ENCODE data around the gene PLSCR1.
"Not testable (repeated sequence)": the region's sequence is repeated elsewhere in the genome, so short reads cannot be mapped to it uniquely, and the experiment has no call there.

PLSCR1 gene

DNA sequence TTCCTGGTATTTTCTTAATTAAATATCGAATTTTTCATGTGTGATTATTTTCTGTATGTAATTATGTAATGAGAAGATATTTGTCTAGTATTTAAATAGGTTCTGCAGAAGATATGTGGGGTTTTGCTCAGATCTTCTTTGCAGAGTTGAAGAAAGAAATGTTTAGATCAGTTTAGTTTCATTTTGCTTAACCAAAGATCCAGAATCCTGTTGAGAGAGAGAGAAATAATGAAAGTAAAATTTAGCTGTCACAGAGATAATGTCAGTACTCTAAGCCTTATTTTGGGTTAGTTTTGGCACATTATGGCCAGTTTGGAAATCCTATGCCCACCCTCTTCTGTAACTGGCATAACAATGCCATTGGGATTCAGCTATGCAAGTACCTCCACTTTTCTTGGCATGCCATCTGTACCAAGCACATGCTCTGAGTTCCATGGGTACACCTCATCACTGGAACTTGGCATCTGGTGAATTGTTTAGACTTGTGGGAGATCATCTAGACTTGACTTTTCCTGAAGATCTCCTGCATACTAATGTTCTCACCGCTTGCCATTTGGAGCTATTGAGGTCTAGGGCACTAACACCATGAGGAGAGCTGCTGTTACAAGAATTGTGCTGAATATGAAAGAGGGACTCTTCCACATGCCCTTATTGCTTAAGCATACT, 30.9 kb downstream of the PLSCR1 start:
- DNase-seq (ENCODE audit: low read depth) = no peak

DNA sequence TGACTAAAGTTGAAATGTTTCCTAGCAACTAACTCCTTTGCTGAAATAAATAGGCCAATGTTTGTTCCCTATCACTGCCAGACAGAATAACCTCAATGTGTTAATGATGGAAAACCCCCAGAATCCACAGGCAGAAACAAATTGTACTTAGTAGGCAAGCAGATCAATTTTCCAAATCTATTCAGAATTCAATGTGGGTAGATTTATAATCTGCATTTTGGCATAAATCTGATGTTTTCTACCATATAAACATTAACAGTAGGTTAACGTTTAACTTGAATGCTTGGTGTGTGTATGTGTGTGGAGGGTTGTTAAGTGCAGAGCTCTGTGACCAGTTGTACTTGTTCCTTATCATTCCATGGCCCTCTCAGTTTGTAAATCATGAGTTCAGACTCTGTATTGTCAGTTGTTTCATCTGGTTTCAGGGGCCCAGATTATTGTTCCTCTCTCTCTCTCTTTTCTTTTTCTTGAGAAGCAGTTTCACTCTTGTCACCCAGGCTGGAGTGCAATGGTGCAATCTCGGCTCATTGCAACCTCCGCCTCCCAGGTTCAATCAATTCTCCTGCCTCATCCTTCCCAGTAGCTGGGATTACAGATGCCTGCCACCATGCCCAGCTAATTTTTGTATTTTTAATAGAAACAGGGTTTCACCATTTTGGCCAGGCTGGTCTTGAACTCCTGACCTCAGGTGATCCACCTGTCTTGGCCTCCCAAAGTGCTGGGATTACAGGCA, 32.8 kb downstream of the PLSCR1 start:
- no peak for DNase-seq (ENCODE audit: low read depth)

DNA sequence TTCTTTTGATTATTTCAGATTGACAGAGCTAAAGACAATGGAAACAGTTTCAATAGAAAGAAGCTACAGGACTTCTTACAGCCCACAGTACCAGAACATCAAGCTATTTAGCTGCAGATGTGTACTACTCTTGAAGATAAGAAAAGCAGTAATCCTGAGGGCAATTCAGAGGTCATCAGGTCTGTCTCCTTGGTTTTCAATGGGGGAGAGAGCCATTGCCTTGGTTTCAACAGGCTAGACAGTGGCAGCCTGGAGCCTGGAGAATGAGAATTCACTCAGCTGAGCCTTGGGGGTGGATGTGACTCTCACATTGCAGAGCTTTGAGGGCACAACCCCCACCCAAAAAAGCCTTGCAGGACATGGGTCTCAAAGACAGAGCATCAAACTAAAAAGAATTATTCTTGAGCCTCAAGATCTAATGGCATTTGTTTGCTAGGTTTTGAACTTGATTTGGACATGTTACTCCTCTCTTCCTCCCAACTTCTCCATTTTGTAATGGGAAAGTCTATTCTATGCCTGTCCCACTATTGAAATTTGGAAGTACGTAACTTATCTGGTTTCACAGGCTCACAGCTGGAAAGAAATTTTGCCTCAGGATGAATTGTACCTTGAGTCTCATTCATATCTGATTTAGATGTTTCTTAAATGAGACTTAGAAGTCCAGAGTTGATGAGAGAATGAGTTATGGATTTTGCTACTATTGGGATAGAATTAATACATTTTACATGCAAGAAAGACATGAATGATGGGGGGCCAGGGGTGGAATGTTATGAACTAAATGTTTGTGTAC, 36.9 kb downstream of the PLSCR1 start:
- DNase-seq (ENCODE audit: low read depth) = no peak

DNA sequence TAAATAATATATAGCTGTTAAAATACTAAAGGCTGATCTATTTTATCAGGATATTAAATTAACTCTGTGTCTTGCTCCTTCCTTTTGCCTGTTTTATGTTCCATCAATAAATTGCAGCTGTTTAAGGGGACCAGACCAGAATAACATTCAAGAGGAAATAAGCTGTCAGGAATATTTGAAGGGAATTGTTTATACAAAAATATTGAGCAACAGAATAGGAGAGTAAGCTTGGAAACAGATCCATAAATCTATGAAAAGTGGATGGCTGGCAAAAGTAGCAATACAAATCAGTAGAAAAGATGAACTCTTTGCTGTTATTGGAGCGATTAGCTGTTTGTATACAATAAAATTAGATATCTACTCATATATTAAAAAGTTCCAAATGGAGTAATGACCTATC, 38.9 kb downstream of the PLSCR1 start:
- no peak for DNase-seq (ENCODE audit: low read depth)

DNA sequence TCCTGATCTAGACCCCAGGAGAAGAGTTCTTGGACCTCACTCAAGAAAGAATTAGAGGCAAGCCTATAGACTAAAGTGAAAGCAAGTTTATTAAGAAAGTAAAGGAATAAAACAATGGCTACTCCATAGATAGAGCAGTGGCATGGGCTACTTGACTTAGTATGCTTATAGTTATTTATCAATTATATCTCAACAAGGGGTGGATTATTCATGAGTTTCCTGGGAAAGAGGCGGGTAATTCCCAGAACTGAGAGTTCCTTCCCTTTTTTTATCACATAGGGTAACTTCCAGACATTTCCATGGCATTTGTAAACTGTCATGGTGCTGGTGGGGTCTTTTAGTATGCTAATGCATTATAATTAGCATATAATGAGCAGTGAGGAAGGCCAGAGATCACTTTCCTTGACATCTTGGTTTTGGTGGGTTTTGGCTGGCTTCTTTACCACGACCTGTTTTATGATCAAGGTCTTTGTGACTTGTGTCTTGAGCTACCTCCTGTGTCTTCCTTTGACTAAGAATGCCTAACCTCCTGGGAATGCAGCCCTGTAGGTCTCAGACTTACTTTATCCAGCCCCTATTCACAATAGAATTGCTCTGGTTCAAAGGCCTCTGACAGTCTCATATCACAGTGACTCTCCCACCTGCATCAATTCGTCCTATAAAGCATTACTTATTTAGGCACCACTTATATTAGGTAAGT, 39.8 kb downstream of the PLSCR1 start:
- DNase-seq (ENCODE audit: low read depth) = no peak

DNA sequence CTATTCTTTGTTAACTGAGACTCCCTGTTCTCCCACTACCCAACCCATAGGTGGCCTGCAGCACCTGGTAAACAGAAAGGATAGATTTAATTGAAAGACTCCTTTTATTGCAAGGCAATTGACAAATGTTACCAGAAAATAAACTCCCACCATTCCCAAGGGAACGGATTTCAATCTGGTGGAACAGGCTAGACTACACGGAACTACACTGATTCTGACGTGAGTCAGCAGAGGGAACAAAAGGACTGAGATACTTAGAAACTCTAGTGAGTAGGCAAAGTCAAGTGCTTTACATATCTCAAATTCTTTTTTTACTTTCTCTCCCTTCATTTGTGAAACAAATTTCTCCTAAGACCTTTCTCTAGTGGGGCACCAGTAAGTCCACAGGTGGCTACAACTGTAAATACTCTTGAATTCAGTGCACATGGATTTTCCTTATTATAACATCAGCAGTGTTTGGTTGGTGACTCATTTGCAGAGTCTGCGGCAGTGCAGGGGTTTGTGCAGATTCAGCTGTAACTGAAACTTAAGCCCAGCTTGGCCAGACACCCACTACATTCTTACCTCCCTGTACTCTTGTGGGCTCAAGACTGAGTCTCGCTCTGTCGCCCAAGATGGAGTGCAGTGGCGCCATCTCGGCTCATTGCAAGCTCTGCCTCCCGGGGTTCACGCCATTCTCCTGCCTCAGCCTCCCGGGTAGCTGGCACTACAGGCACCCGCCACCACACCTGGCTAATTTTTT, 40.8 kb downstream of the PLSCR1 start:
- peak; percentile 85 for DNase-seq (ENCODE audit: low read depth)

DNA sequence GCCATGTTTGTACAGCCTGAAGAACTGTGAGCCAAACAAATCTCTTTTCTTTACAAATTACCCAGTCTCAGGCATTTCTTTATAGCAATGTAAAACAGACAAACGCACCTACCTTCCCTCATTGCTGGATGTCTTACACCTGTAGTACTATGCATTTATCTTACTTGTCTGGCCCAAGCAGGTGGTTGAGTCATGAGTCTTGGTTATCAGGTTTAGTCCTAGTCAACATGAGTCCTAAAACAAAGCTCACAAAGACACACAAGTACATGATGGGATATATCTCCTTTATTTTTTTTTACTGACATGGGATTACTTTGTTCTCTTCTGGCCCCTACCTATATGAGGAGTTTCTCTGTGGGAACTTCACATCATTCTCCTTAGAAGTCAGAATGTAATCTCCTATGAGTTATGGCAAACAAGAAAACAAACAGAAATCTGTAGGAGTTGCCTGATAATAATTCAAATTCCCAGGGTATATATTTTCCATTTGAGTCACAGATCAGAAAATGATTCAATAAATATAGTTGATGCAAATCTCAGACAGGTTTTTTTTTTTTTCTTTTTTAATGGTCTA, 41.4 kb downstream of the PLSCR1 start:
- DNase-seq (ENCODE audit: low read depth) = no peak

DNA sequence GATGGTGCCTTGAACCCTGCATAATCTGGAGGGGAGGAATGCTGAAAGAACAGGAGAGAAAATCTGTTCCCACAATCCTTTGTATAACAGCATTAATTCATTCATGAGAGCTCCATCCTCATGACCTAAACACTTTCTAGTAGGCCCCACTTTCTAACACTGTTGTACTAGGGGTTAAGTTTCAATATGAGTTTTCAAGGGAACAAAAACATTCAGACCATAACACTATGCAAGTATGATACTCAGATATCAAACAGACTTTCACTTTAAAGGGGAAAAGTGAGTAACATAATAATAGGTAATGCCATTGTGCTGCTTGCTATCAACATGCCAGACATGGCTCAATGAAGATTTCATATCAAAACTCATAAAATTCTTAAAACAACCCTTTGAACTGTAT, 42.7 kb downstream of the PLSCR1 start:
- no peak for DNase-seq (ENCODE audit: low read depth)

DNA sequence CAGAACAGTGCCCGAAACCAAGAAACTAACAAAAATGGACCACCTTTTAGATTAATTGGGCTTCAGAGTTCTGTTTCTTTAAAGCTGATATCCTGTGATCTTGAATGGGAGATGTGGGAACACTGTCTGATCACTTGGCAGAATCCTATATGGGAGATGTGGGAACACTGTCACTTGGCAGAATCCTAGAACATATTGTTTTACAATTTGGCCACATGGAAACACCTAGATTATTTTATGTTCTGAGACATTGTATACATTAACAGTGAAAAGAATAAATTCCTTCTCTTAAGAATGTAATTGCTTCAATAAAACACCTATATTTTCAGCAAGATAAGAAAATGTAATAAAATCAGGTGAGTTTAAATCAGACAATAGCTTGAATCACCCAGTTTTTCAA, 44.7 kb downstream of the PLSCR1 start:
- no peak for DNase-seq (ENCODE audit: low read depth)

DNA sequence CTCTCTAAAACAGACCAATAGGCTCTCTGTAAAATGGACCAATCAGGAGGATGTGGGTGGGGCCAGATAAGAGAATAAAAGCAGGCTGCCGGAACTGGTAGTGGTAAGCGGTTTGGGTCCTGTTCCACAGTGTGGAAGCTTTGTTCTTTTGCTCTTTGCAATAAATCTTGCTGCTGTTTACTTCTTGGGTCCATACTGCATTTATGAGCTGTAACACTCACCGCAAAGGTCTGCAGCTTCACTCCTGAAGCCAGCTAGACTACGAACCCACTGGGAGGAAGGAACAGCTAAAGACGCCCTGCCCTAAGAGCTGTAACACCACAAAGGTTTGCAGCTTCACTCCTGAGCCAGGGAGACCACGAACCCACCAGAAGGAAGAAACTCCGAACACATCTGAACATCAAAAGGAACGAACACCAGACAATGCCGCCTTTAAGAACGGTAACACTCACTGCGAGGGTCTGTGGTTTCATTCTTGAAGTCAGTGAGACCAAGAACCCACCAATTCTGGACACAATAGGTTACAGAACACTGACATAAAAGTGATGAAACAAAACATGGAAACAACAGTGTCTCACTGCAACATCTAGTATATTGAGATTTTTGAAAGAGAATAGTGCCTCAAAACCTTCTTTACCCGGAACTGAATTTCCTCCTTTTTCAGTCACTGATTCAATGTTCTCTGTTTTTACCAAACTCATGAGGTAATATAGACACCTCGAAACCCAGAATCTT, 46.2 kb downstream of the PLSCR1 start:
- no peak for DNase-seq (ENCODE audit: low read depth)

DNA sequence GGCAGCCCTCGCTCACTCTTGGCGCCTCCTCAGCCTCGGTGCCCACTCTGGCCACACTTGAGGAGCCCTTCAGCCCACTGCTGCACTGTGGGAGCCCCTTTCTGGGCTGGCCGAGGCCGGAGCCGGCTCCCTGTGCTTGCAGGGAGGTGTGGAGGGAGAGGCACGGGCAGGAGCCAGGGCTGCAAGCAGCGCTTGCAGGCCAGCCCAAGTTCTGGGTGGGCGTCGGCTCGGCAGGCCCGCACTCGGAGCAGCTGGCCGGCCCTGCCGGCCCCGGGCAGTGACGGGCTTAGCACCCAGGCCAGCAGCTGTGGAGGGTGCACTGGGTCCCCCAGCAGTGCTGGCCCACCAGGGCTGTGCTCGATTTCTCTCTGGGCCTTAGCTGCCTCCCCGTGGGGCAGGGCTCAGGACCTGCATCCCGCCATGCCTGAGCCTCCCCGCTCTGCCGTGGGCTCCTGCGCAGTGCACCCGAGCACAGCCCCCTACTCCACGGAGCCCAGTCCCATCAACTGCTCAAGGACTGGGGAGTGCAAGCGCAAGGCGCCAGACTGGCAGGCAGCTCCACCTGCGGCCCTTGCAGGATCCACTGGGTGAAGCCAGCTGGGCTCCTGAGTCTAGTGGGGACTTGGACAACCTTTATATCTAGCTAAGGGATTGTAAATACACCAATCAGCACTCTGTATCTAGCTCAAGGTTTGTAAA, 47.1 kb downstream of the PLSCR1 start:
- DNase-seq (ENCODE audit: low read depth) = not testable (repeated sequence)

DNA sequence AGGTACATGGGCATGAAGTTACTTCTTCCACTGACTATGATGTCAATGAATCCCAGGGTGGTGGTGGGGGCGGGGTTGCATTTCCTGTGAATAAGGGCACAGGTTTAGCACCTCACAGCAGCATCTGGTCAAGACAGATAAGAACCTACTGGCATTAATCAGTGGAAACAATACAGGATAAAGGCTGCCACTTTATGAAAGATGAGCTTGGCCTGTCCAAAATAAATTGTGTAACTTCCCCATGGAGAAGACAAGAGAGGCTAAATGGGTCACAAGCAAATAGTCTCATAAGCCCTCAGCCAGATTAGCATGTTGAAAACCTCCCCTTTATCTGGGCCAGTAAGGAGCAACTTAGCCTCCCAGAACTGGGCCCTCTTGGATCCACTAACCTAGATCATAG, 47.7 kb downstream of the PLSCR1 start:
- no peak for DNase-seq (ENCODE audit: low read depth)

DNA sequence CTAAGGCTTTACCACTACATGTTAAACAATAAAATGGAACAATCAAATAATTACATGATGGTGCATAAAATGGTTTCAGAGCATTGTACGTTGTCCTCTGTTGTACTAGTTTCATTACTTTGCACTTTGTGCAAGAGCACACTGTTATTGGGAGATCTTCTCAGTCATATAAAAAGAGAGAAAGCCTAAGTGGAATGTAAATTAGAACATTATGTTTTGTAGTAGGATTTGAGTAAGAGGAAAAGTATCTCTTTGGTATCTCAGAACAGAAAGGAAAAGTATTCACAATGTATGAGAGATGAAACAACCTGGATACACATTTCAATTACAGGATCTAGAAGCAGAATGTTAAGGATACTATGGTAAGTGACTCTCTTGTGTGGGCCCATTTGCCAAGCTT, 48.2 kb downstream of the PLSCR1 start:
- no peak for DNase-seq (ENCODE audit: low read depth)

DNA sequence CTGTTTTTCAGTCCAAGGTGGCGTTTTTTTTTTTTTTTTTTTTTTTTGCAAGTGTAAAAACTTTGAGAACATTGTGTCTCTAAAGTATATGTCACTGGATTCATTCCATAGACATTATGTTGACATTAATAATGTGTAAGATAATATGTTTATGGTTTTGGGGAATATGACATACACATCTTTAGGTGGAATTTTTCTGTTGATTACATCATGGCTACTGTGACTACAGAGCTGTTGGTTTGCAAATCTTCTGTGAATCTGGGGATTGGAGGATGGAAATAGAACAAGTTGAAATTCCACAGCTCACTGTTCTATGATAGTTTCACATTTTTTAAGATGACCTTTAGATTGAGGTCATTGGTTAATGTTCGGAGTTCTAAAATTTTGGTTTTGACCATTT, 50.6 kb downstream of the PLSCR1 start:
- DNase-seq (ENCODE audit: low read depth) = peak; percentile 53

DNA sequence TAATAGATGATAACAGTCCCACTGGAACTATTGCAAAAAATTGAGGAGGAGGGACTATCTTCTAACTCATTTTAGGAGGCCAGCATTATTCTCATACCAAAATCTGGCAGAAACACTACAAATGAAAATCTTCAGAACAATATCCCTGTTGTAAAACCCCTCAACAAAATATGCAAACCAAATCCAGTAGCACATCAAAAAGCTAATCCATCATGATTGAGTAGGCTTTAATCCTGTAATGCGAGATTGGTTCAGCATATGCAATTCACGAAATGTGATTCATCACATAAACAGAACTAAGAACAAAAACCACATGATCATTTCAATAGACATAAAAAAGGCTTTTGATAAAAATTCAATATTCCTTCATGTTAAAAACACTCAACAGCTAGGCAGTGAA, 51.2 kb downstream of the PLSCR1 start:
- peak; percentile 47 for DNase-seq (ENCODE audit: low read depth)

DNA sequence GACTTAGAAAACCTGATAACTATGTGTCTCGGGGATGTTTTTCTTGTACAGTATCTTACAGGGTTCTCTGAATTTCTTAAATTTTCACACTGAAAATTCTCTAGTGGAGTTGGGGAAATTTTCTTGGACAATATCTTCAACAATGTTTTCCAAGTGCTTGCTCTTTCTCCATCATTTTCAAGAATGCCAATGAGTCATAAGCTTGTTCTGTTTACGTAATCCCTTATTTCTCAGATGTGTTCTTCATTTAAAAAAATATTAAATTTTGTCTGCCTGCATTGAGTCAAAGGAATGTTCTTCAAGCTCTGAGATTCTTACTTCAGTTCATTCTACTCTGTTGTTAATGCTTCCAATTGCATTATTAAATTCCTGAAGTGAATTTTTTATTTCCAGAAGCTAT, 53.1 kb downstream of the PLSCR1 start:
- no peak for DNase-seq (ENCODE audit: low read depth)

DNA sequence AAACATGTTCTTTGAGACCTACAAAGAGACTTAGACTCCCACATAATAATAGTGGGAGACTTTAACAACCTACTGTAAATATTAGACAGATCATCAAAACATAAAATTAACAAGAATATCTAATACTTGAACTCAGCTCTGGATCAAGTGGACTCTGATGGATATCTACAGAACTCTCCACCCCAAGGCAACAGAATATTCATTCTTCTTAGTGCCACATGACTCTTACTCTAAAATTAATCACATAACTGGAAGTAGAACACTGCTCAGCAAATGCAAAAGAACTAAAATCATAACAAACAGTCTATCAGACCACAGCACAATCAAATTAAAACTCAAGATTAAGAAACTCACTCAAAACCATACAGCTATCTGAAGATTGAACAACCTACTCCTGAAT, 59.1 kb downstream of the PLSCR1 start:
- DNase-seq (ENCODE audit: low read depth) = no peak

DNA sequence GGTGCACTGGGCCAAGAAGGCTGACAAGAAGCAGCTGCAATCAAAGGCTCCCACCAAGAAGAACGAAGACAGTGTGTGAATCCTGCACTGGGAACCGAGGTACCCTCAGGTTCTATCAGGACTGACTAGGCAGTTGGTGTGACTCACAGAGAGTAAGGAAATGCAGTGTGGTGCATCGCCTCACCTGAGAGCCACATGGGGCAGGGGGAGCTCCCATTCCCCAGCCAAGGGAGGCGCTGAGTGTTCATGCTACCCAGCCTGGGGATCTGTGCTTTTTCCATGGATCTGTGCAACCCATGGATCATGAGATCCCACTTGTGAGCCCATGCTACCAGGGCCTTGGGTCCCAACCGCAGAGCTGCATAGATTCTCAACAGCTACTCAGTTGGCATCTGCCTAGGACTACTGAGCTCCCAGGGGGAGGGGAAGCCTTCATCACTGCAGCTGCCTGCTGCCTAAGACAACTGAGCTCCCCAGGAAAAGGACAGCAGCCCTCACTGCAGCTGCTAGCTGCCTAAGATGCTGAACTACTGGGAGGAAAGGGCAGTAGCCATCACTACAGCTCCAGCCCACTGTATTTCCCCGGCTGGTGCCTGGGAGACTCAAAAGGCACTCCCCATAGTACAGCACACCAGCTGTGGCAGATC, 68.2 kb downstream of the PLSCR1 start:
- no peak for DNase-seq (ENCODE audit: low read depth)

DNA sequence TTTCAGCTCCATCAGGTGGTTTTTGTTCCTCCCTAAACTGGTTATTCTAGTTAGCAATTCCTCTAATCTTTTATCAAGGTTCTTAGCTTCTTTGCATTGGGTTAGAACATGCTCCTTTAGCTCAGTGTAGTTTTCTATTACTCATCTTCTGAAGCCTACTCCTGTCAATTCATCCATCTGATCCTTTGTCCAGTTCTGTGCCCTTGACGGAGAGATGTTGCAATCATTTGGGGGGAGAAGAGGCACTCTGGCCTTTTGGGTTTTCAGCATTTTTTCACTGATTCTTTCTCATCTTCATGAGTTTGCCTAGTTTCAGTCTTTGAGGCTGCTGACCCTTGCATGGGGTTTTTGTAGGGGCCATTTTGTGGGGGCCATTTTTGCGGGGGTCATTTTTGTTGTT, 69.4 kb downstream of the PLSCR1 start:
- DNase-seq (ENCODE audit: low read depth) = not testable (repeated sequence)

DNA sequence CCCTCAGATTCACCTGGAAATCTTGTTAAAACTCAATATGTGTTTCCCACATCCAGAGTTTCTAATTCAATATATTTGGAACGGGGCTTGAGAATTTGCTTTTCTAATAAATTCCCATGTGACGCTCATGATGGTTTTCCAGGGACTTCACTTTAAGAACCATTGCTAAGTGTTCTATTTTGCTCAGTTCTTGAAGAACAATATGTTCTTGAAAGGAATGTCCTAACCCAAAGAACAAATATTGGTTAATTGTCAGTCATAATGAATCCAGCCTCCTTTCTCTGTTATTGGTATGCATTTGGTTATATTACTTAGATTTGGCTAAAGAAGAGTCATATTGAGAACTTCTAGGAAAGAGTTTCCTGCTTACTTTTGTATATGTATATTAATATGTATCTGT, 70.7 kb downstream of the PLSCR1 start:
- DNase-seq (ENCODE audit: low read depth) = peak; percentile 43
